ENCODE measurements around the gene ASB4.

- no peak for TF ChIP-seq POLR2A (IDR thresholded peaks at IDR 0.05; ENCODE audit: low read length)
- no peak for TF ChIP-seq GATA1 (IDR thresholded peaks at IDR 0.05; ENCODE audit: low read depth, low read length)
Observed at GRCh38 chr7:95527033-95527775, 41.5 kb downstream of the ASB4 start.
